AG10803 (cell line): ENCODE data around the gene TIPRL.

Experiments
- DNase-seq: peaks from one replicate; pipeline ENCODE4 v3.0.0; 2010; ENCODE audit warnings: low read depth
- H3K4me3 ChIP-seq: 2 replicates; pipeline ENCODE4 v1.5.1; 2011; ENCODE audit warnings: mild to moderate bottlenecking, low read length, control low read depth
- TF ChIP-seq, protein P1 (sequence below): conservative IDR thresholded peaks from 2 replicates; pipeline ENCODE4 v1.5.1; 2011; ENCODE audit warnings: mild to moderate bottlenecking, low read length, control low read depth, inconsistent platforms

TIPRL gene

DNA sequence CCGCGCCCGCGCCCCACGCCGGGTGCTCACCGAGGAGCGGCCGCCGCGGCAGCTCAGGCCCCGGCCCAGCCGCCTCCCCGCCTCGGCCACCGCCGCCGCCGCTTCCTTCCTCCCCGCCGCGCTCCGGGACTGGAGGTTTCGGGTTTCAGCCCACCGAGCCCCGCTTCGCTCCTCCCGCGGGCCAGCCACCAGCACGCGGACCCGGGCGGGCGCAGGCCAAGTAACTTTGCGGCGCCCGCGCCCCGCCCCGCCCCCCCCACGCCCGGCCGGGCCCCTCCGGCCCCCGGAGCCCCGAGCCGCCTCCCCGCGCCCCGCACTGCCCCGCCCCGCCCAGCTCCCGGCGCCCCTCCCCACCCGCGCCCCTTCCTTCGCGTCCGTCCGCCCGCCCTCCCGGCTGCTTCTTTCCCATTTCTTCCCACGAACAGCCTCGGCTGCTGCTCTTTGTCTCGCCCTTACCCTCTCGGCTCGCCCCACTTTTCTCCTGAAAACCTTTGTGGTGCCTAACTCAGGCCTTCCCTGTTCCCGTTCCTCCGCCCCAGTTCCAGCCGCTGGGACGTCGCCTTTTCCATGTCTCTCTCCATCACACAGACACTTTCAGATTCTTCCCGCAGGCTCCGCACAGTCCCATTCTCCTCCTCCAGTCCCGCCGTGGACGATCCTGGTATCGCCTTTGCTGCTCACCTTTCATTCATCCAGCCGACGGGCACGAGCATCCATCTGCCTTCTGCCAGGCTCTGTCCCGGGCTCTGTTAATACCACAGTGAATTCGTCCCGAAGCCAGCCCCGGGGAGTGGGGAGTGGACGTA lies 41.9 kb upstream of the TIPRL start, which contains the start of gene GPR161:
Gene GPR161, minus strand, starts transcription at position 222 of the 806 bp plus-strand sequence. CDS start 32,080 bp downstream, outside the sequence.
- TF ChIP-seq, protein P1, sequence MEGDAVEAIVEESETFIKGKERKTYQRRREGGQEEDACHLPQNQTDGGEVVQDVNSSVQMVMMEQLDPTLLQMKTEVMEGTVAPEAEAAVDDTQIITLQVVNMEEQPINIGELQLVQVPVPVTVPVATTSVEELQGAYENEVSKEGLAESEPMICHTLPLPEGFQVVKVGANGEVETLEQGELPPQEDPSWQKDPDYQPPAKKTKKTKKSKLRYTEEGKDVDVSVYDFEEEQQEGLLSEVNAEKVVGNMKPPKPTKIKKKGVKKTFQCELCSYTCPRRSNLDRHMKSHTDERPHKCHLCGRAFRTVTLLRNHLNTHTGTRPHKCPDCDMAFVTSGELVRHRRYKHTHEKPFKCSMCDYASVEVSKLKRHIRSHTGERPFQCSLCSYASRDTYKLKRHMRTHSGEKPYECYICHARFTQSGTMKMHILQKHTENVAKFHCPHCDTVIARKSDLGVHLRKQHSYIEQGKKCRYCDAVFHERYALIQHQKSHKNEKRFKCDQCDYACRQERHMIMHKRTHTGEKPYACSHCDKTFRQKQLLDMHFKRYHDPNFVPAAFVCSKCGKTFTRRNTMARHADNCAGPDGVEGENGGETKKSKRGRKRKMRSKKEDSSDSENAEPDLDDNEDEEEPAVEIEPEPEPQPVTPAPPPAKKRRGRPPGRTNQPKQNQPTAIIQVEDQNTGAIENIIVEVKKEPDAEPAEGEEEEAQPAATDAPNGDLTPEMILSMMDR = no peak
- peak; percentile 34 for DNase-seq
- peak within 1 kb of the TSS; percentile 82 for H3K4me3 ChIP-seq

DNA sequence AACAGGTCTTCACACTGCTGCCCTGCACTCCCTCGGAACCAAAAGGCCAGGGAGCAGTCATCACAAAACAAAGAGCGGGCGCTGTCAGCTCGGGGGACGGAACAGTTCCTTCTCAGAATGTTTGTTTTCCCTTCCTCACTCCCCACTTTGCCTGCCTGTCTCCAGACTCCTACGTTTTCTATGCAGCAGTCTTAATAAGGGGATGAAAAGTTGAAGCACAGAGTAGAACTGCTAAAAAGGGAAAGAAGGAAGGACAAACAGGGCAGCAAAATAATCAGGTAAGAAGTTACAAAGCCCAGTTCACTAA lies 41.3 kb upstream of the TIPRL start:
- TF ChIP-seq, protein P1 = no peak
- peak overlapping the region; percentile 82 for H3K4me3 ChIP-seq
- DNase-seq = no peak

DNA sequence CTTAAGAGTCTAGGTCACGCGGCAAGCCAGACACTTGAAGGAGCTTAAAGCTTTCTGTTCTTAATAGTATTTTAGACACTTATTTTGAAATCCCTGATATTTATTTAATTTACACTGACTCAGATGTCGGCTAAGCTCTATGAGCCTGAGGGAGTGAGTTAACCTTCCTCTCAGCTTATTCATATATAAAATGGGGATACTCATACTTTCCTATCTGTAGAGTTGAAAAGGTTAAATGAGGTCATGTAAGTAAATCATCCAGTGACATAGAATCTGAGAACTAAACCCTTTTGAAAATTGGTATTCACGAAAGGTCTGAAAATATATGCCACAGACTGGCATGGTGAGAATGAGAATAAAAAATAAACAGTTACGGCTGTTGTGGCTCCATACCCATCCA lies 40.6 kb upstream of the TIPRL start:
- TF ChIP-seq, protein P1 = no peak
- H3K4me3 ChIP-seq = no peak overlapping the region
- DNase-seq = no peak

DNA sequence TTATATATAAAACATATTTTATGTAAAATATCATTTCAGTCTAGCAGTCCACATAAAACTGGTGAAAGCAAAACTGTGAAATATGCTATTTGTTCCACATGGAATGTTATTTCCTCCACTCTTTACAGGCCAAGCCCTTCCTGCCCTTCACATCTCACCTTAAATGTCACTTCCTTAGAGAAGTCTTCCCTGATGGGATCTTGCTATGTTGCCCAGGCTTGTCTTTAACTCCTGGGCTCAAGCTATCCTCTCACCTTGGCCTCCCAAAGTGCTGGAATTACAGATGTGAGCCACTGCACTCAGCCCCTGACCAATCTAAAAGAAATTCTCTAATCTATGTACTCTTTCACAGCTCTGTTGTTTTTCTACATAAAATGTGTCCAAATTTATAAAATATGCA lies 39.7 kb upstream of the TIPRL start:
- TF ChIP-seq, protein P1 = no peak
- no peak for DNase-seq
- no peak overlapping the region for H3K4me3 ChIP-seq

DNA sequence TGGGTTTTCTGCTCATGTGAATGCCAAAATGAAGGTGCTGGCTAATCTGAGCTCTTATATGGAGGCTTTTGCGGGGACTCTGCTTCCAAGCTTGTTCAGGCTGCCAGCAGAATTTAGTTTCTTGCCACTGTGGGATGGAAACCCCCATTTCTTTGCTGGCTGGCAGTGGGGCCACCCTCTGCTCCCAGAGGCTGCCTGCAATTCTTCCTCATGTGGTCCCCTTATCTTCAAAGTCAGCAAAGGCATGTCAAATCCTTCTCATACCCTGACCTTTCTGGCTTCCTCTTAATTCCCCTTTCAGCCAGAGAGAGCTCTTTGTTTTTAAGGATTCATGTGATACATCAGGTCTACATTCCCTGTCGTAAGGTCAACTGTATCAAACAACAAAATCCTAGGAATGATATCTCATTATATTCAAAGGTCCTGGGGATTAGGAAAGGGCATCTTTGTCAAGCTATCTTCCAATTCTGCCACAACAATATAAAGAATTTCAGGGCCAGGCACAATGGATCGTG lies 36.8 kb upstream of the TIPRL start:
- TF ChIP-seq, protein P1 = no peak
- no peak for DNase-seq
- H3K4me3 ChIP-seq = no peak overlapping the region

DNA sequence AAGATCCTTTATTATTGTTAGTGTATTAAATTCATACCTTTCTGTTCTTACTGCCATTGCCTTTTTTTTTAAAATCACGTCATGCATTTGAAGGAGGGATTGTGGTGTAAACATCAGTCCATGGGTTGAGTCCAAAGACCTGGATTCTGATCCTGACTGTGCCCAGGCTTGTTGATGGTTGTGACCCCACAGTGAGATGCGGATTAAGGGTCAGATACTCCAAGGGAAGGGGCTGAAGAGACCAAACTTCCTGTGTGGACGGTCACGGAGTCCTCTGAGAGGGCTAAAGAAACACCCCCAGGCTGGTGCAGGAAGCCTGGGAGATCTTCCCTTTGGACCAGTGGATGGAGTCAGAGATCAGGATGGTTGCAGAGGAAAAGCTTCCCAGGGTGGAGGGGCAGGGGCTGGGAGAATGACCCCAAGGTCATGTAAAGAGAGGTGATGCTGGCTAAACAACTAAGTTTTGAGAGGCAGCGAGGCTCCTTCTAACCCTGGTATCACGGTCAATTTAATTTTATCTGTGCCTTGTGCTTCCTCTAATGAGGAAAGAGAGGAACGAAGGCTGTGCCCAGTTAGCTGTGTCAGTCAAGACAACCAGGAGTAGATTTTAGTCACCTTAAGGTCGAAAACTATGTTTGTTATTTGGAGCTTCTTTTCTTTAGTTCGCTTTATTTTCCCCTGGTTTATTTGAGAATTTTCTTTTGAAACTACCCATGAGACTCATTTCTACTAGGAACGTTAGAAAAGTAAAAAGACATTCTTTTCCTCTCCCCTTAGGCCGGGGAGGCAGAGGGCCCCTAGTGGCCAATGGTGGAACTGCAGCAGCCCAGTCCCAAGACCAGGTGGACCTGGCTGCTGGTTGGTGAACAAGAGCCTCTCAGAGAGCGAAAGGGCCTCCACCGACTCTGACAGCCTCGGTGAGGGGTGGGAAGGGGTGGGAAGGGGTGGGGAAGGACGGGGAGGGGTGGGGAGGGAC lies 33.3 kb upstream of the TIPRL start:
- TF ChIP-seq, protein P1 = peak; percentile 97
- H3K4me3 ChIP-seq = no peak overlapping the region
- DNase-seq = peak; percentile 74
